OCI-LY3 (cell line): Measurements from ENCODE around the gene ILF2.

Experiments used
- H2AFZ ChIP-seq: fragments of 200-600, 300-600 bp; shearing (Covaris generic); 2 replicates; pipeline ENCODE4 v1.6.0; 2014; ENCODE audit warnings: antibody characterized with exemption, low read depth, low read length
- H3K27ac ChIP-seq: fragments of 200-600, 300-600 bp; sonication (generic); 2 replicates; pipeline ENCODE4 v1.5.1; 2014; ENCODE audit warnings: mild to moderate bottlenecking, low read length, moderate library complexity, mixed read lengths
- H3K27me3 ChIP-seq: fragments of 200-600, 300-600 bp; sonication (generic); 2 replicates; pipeline ENCODE4 v1.6.1; 2014; ENCODE audit warnings: low read depth, low read length, mixed read lengths
- H3K36me3 ChIP-seq: fragments of 200-600, 300-600 bp; sonication (generic); replicated peaks from 2 replicates; pipeline ENCODE3; 2014; ENCODE audit warnings: low read depth, low read length, mixed read lengths
- H3K4me1 ChIP-seq: fragments of 300-600, 200-600 bp; sonication (generic); 2 replicates; pipeline ENCODE4 v1.6.1; 2014; ENCODE audit warnings: low read length, mixed read lengths
- H3K4me2 ChIP-seq: fragments of 200-600, 300-600 bp; sonication (generic); 2 replicates; pipeline ENCODE4 v1.6.1; 2014; ENCODE audit warnings: low read length, mixed read lengths
- H3K4me3 ChIP-seq: fragments of 300-600, 200-600 bp; sonication (generic); 2 replicates; pipeline ENCODE4 v1.5.1; 2014; ENCODE audit warnings: antibody characterized with exemption, mild to moderate bottlenecking, low read length, moderate library complexity
- H3K79me2 ChIP-seq: fragments of 300-600, 200-600 bp; shearing (Covaris generic); 2 replicates; pipeline ENCODE4 v1.6.1; 2014; ENCODE audit warnings: mild to moderate bottlenecking, low read length, mixed read lengths
- H3K9ac ChIP-seq: fragments of 300-600, 200-600 bp; shearing (Covaris generic); 2 replicates; pipeline ENCODE4 v1.6.0; 2014; ENCODE audit warnings: mild to moderate bottlenecking, low read length, moderate library complexity
- H3K9me3 ChIP-seq: fragments of 200-600, 300-600 bp; shearing (Covaris generic); 2 replicates; pipeline ENCODE4 v1.6.1; 2014; ENCODE audit warnings: low read length, mixed read lengths; ENCODE audit not compliant: insufficient read depth
- H4K20me1 ChIP-seq: fragments of 200-600, 300-600 bp; sonication (generic); 2 replicates; pipeline ENCODE4 v1.6.1; 2016; ENCODE audit warnings: low read length, mixed read lengths; ENCODE audit not compliant: insufficient read depth
- EZH2phosphoT487 ChIP-seq: fragments of 200-600 bp; shearing (Covaris generic); IDR thresholded peaks from 2 replicates; pipeline ENCODE4 v1.6.1; 2018; ENCODE audit warnings: antibody characterized with exemption, mixed run types, low read depth
- TF ChIP-seq, protein P1 (sequence below): fragments of 200-600, 300-600 bp; sonication (generic); IDR thresholded peaks from 2 replicates; pipeline ENCODE4 v1.5.1; 2014; ENCODE audit warnings: antibody characterized with exemption, low read length, low read depth

Gene ILF2

GRCh38 chr1:153705484-153705883 is 34.7 kb upstream of the ILF2 start:
- H2AFZ ChIP-seq = no peak overlapping the region

GRCh38 chr1:153699768-153700167 is 29.0 kb upstream of the ILF2 start:
- no peaks in the 10 kb centered on the region for H3K36me3 ChIP-seq
- no peak overlapping the region for H2AFZ ChIP-seq
- H3K9ac ChIP-seq = no peak overlapping the region
- H3K4me3 ChIP-seq = no peak overlapping the region
- no peak overlapping the region for H3K27ac ChIP-seq
- no peaks in the 10 kb centered on the region for H3K9me3 ChIP-seq
- H3K4me2 ChIP-seq = no peak overlapping the region
- no peaks in the 10 kb centered on the region for H3K27me3 ChIP-seq
- no peaks in the 10 kb centered on the region for H3K4me1 ChIP-seq
- no peaks in the 10 kb centered on the region for H4K20me1 ChIP-seq
- no peaks in the 10 kb centered on the region for H3K79me2 ChIP-seq
- TF ChIP-seq, protein P1, sequence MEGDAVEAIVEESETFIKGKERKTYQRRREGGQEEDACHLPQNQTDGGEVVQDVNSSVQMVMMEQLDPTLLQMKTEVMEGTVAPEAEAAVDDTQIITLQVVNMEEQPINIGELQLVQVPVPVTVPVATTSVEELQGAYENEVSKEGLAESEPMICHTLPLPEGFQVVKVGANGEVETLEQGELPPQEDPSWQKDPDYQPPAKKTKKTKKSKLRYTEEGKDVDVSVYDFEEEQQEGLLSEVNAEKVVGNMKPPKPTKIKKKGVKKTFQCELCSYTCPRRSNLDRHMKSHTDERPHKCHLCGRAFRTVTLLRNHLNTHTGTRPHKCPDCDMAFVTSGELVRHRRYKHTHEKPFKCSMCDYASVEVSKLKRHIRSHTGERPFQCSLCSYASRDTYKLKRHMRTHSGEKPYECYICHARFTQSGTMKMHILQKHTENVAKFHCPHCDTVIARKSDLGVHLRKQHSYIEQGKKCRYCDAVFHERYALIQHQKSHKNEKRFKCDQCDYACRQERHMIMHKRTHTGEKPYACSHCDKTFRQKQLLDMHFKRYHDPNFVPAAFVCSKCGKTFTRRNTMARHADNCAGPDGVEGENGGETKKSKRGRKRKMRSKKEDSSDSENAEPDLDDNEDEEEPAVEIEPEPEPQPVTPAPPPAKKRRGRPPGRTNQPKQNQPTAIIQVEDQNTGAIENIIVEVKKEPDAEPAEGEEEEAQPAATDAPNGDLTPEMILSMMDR = no peak
- TF ChIP-seq EZH2phosphoT487 = no peak

More at GRCh38 chr1:153705484-153705883, 34.7 kb upstream of the ILF2 start:
- Histone ChIP-seq H3K4me2 (no peak overlapping the region), H3K79me2 (no peaks in the 10 kb centered on the region), H3K36me3 (no peaks in the 10 kb centered on the region), H4K20me1 (no peaks in the 10 kb centered on the region), H3K4me1 (no peaks in the 10 kb centered on the region), H3K9ac (no peak overlapping the region), H3K9me3 (no peaks in the 10 kb centered on the region), H3K27ac (no peak overlapping the region), H3K4me3 (no peak overlapping the region), H3K27me3 (no peaks in the 10 kb centered on the region)
- TF ChIP-seq EZH2phosphoT487 = no peak
- TF ChIP-seq, protein P1 = no peak

- TF ChIP-seq, protein P1 = no peak
- no peak for TF ChIP-seq EZH2phosphoT487
- Histone ChIP-seq H3K27ac (no peak overlapping the region), H3K4me2 (no peak overlapping the region), H3K9me3 (no peaks in the 10 kb centered on the region), H3K4me1 (no peaks in the 10 kb centered on the region), H3K79me2 (no peaks in the 10 kb centered on the region), H3K27me3 (no peaks in the 10 kb centered on the region), H3K9ac (no peak overlapping the region), H2AFZ (no peak overlapping the region), H4K20me1 (no peaks in the 10 kb centered on the region), H3K4me3 (no peak overlapping the region), H3K36me3 (no peaks in the 10 kb centered on the region)
Observed at GRCh38 chr1:153698923-153699714, 28.3 kb upstream of the ILF2 start.

DNA sequence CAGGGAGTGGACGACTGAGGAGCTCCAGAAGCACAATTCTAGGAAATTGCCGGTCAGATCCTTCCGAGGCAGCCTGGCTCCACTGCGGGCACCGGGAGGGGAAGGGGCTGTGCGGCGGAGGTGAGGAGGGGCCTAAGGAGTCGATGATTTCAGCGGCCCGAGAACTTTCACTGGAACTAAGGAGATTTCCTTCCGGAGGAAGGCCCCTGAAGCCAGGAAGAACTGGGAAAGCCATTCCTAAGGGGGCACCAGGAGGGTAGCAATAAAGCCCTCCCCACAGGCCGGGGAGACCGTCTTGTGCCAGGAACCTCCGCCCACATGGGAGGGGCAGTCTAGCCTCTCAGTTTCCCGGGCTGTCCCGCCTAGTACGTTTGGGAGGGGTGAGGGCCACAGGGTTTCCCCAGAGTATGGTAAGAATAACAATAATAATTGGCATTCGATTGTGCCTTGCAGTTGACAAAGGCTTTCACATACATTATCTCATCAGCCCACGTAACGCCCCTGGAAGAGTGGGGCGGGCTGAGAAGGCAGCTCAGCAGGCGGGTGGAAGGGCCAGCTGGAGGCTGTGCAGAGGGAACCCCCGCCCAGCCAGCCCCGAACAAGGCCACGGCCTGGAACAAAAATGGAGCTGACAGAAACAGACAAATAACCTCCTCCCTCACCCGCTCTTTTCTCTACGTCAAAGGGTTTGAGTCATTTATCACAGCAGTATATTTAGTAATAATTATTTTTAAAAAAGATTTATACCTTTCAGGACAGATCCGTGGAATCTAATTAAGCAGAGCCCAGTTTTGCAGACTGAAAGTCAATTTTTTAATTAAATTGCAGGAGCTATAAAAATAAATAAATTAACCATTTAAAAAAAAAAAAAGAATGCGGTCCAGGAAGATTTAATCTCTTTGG is 27.5 kb upstream of the ILF2 start:
- Histone ChIP-seq H3K36me3 (no peaks in the 10 kb centered on the region), H3K27me3 (no peaks in the 10 kb centered on the region), H3K9ac (no peak overlapping the region), H3K27ac (no peak overlapping the region), H3K4me1 (no peaks in the 10 kb centered on the region), H3K9me3 (no peaks in the 10 kb centered on the region), H3K79me2 (no peaks in the 10 kb centered on the region), H3K4me2 (no peak overlapping the region), H3K4me3 (no peak overlapping the region), H4K20me1 (no peaks in the 10 kb centered on the region), H2AFZ (no peak overlapping the region)
- TF ChIP-seq, protein P1 = no peak
- no peak for TF ChIP-seq EZH2phosphoT487
